ENCODE measurements around the gene PCNP.

- no peak for TF ChIP-seq YY1 (IDR thresholded peaks at IDR 0.05; ENCODE audit: insufficient read depth, insufficient read length)
- no peak for TF ChIP-seq SUZ12 (IDR thresholded peaks at IDR 0.05; ENCODE audit: extremely low read depth, insufficient read depth, insufficient read length)
- no peak for TF ChIP-seq ZNF274 (IDR thresholded peaks at IDR 0.05; ENCODE audit: low read depth, low read length)
These were observed 43.9 kb upstream of the PCNP start for GRCh38 chr3:101529816-101530685.
